Smooth muscle cell (in vitro differentiated cells): ENCODE results near the gene CCP110. TPM values are rescaled to one million over a fixed set of nuclear protein-coding genes. Genes with fewer than 3 reads are reported as not detected.

Experiments
- DNase-seq: peaks from one replicate; lab custom pipeline; 2025; ENCODE audit not compliant: unreplicated experiment; lab: John Stamatoyannopoulos, UW
- H2AFZ ChIP-seq: fragments of 200-600 bp; sonication (generic); 2 replicates; pipeline ENCODE4 v1.6.0; 2016; ENCODE audit warnings: antibody characterized with exemption, low read depth, mild to moderate bottlenecking
- H3F3A ChIP-seq: fragments of 200-600 bp; sonication (generic); 2 replicates; pipeline ENCODE4 v1.6.0; 2017; ENCODE audit warnings: antibody characterized with exemption, low read depth
- H3K27ac ChIP-seq: fragments of 200-600 bp; sonication (generic); 2 replicates; pipeline ENCODE4 v1.5.1; 2016; ENCODE audit warnings: low read depth, mild to moderate bottlenecking
- H3K27me3 ChIP-seq: fragments of 200-600 bp; sonication (generic); 2 replicates; pipeline ENCODE4 v1.6.1; 2016; ENCODE audit warnings: low read depth, mild to moderate bottlenecking
- H3K36me3 ChIP-seq: fragments of 200-600 bp; sonication (generic); 2 replicates; pipeline ENCODE4 v1.5.1; 2016; ENCODE audit warnings: low read depth
- H3K4me1 ChIP-seq: fragments of 200-600 bp; sonication (generic); 2 replicates; pipeline ENCODE4 v1.5.1; 2016; ENCODE audit warnings: low read depth
- H3K4me2 ChIP-seq: fragments of 200-600 bp; sonication (generic); 2 replicates; pipeline ENCODE4 v1.6.0; 2016; ENCODE audit warnings: mild to moderate bottlenecking
- H3K4me3 ChIP-seq: fragments of 200-600 bp; sonication (generic); 2 replicates; pipeline ENCODE4 v1.5.1; 2016; ENCODE audit warnings: mild to moderate bottlenecking
- H3K79me2 ChIP-seq: fragments of 200-600 bp; sonication (generic); 2 replicates; pipeline ENCODE4 v1.6.0; 2016; ENCODE audit warnings: low read depth, mild to moderate bottlenecking
- H3K9ac ChIP-seq: fragments of 200-600 bp; sonication (generic); 2 replicates; pipeline ENCODE4 v1.6.0; 2016; ENCODE audit warnings: low read depth
- H3K9me3 ChIP-seq: fragments of 200-600 bp; sonication (generic); replicated peaks from 2 replicates; pipeline ENCODE4 v1.5.1; 2016; ENCODE audit warnings: low read depth
- H4K20me1 ChIP-seq: fragments of 200-600 bp; sonication (generic); 2 replicates; pipeline ENCODE4 v1.6.0; 2016; ENCODE audit warnings: low read depth
- WGBS: methylation state at CpG from one replicate; pipeline ENCODE4 v1.1.7; 2016; ENCODE audit warnings: low lambda C conversion rate; 5-methylcytosine and 5-hydroxymethylcytosine counted together
- polyA plus RNA-seq: library from polyadenylated mRNA; unstranded; fragments of >200 nt; fragmentation: Nextera tagmentation; extraction: Ambion mirVana; gene quantifications from 2 replicates; pipeline ENCODE4 v1.2.1, GENCODE V29; 2016
- total RNA-seq: library from RNA; depleted of rRNA; stranded (reverse); fragments of >200 nt; gene quantifications from 2 replicates; pipeline ENCODE4 v1.2.3, GENCODE V29; 2014
- TF ChIP-seq, protein P1 (sequence below): fragments of 200-600 bp; sonication (generic); IDR thresholded peaks from 2 replicates; pipeline ENCODE4 v1.5.1; 2017; ENCODE audit warnings: borderline replicate concordance, mild to moderate bottlenecking, antibody characterized with exemption; ENCODE audit not compliant: insufficient read depth, poor library complexity, severe bottlenecking

Gene CCP110
- total and polyA plus RNA-seq, 2 experiments from 2014 or later, result 6.2 to 9.3 TPM

GRCh38 chr16:19589106-19589505 lies 65.4 kb downstream of the CCP110 start:
- H2AFZ ChIP-seq, result no peak overlapping the region
- peaks cover 9% of the 10 kb centered on the region for H4K20me1 ChIP-seq
- H3F3A ChIP-seq, result no peaks in the 10 kb centered on the region
- H3K36me3 ChIP-seq, result no peaks in the 10 kb centered on the region
- 92% methylated on average over 5 of the region's 5 CpGs for WGBS
- no peak overlapping the region for H3K9ac ChIP-seq
- no peaks in the 10 kb centered on the region for H3K9me3 ChIP-seq
- no peaks in the 10 kb centered on the region for H3K27me3 ChIP-seq
- H3K79me2 ChIP-seq, result no peaks in the 10 kb centered on the region
- no peak for DNase-seq
- H3K4me3 ChIP-seq, result no peak overlapping the region
- no peak overlapping the region for H3K27ac ChIP-seq
- H3K4me2 ChIP-seq, result no peak overlapping the region
- H3K4me1 ChIP-seq, result no peaks in the 10 kb centered on the region
- TF ChIP-seq, protein P1, sequence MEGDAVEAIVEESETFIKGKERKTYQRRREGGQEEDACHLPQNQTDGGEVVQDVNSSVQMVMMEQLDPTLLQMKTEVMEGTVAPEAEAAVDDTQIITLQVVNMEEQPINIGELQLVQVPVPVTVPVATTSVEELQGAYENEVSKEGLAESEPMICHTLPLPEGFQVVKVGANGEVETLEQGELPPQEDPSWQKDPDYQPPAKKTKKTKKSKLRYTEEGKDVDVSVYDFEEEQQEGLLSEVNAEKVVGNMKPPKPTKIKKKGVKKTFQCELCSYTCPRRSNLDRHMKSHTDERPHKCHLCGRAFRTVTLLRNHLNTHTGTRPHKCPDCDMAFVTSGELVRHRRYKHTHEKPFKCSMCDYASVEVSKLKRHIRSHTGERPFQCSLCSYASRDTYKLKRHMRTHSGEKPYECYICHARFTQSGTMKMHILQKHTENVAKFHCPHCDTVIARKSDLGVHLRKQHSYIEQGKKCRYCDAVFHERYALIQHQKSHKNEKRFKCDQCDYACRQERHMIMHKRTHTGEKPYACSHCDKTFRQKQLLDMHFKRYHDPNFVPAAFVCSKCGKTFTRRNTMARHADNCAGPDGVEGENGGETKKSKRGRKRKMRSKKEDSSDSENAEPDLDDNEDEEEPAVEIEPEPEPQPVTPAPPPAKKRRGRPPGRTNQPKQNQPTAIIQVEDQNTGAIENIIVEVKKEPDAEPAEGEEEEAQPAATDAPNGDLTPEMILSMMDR, result no peak

DNA sequence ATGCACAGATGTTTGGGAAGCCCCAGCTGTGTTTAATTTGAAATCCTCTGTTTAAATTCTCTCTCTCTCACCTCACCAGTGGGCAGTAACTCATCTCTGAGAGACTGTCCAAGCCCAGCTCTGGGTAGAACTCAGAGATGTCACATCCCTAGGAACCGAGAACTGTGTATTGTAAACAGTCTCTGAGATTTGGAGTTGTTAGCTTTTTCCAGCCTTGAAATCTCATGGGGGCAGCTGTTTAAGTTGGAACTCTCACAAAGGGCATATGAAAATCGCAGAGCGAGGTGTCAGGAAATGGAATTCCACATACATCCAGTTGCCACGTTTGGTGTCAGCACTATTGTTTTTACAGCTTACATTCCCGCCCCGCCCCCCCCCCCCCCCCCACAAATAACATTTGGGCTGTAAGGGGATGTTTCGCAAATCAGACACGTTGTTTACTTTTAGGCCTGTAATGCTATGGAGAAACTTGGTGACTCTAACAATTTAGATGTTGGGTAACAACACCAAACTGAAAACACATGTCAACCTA lies 66.1 kb downstream of the CCP110 start:
- Histone ChIP-seq H3F3A (no peaks in the 10 kb centered on the region), H3K9ac (no peak overlapping the region), H2AFZ (no peak overlapping the region), H3K27me3 (no peaks in the 10 kb centered on the region), H3K27ac (no peak overlapping the region), H3K36me3 (no peaks in the 10 kb centered on the region), H3K4me1 (no peaks in the 10 kb centered on the region), H4K20me1 (peaks cover 8% of the 10 kb centered on the region), H3K79me2 (no peaks in the 10 kb centered on the region), H3K4me2 (no peak overlapping the region), H3K9me3 (no peaks in the 10 kb centered on the region), H3K4me3 (no peak overlapping the region)
- no peak for DNase-seq
- TF ChIP-seq, protein P1, result no peak
- WGBS, result 76% methylated on average over 8 of the region's 8 CpGs

GRCh38 chr16:19595043-19595767 lies 71.5 kb downstream of the CCP110 start:
- H3K27me3 ChIP-seq, result no peaks in the 10 kb centered on the region
- WGBS, result 86% methylated on average over 19 of the region's 19 CpGs
- H3K4me2 ChIP-seq, result no peak overlapping the region
- no peak for DNase-seq
- H4K20me1 ChIP-seq, result no peaks in the 10 kb centered on the region
- no peaks in the 10 kb centered on the region for H3K9me3 ChIP-seq
- TF ChIP-seq, protein P1, result no peak
- H3K27ac ChIP-seq, result no peak overlapping the region
- no peak overlapping the region for H2AFZ ChIP-seq
- H3K9ac ChIP-seq, result no peak overlapping the region
- H3F3A ChIP-seq, result no peaks in the 10 kb centered on the region
- H3K4me3 ChIP-seq, result no peak overlapping the region
- H3K79me2 ChIP-seq, result no peaks in the 10 kb centered on the region
- no peaks in the 10 kb centered on the region for H3K4me1 ChIP-seq
- no peaks in the 10 kb centered on the region for H3K36me3 ChIP-seq
